HFF-Myc (cell line): ENCODE data around the gene EEF1A2.

Experiments
- DNase-seq: peaks from one replicate; pipeline ENCODE4 v3.0.0-alpha.2; 2011; ENCODE audit warnings: low read depth; ENCODE audit errors: extremely low read depth
- H3K4me3 ChIP-seq: replicated peaks from 2 replicates; pipeline ENCODE4 v1.5.1; 2011; ENCODE audit warnings: low read depth, mild to moderate bottlenecking, control low read depth, low read length
- TF ChIP-seq, protein P1 (sequence below): IDR thresholded peaks from 2 replicates; pipeline ENCODE4 v1.5.1; 2012; ENCODE audit warnings: mild to moderate bottlenecking, low read depth, low read length, control low read depth; ENCODE audit errors: missing control alignments

The EEF1A2 gene

DNA sequence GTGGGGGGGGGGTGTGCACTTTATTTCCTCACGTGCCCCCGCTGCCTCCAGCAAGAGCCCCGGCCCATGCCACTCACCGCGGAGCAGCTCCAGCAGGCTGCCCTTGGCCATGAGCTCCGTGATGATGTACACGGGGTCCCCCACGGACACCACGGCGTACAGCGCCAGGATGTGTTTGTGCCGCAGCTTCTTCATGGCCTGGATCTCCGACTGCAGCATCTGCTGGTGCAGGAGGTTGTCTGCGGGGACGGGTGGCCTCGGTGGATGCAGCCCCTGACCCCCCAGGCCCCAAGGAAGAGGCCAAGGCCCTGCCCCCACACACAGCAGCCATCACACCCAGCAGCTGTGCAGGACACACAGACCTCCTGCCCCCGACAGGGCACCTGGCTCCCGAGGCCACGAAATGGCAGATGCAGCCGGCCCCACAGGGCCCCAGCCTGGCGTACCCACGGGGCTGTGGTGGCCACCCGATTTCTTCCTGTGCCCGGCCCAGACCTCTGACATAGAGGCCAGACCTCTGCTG is 33.6 kb upstream of the EEF1A2 start:
- TF ChIP-seq, protein P1, sequence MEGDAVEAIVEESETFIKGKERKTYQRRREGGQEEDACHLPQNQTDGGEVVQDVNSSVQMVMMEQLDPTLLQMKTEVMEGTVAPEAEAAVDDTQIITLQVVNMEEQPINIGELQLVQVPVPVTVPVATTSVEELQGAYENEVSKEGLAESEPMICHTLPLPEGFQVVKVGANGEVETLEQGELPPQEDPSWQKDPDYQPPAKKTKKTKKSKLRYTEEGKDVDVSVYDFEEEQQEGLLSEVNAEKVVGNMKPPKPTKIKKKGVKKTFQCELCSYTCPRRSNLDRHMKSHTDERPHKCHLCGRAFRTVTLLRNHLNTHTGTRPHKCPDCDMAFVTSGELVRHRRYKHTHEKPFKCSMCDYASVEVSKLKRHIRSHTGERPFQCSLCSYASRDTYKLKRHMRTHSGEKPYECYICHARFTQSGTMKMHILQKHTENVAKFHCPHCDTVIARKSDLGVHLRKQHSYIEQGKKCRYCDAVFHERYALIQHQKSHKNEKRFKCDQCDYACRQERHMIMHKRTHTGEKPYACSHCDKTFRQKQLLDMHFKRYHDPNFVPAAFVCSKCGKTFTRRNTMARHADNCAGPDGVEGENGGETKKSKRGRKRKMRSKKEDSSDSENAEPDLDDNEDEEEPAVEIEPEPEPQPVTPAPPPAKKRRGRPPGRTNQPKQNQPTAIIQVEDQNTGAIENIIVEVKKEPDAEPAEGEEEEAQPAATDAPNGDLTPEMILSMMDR: no peak
- no peak overlapping the region for H3K4me3 ChIP-seq
- DNase-seq: no peak

DNA sequence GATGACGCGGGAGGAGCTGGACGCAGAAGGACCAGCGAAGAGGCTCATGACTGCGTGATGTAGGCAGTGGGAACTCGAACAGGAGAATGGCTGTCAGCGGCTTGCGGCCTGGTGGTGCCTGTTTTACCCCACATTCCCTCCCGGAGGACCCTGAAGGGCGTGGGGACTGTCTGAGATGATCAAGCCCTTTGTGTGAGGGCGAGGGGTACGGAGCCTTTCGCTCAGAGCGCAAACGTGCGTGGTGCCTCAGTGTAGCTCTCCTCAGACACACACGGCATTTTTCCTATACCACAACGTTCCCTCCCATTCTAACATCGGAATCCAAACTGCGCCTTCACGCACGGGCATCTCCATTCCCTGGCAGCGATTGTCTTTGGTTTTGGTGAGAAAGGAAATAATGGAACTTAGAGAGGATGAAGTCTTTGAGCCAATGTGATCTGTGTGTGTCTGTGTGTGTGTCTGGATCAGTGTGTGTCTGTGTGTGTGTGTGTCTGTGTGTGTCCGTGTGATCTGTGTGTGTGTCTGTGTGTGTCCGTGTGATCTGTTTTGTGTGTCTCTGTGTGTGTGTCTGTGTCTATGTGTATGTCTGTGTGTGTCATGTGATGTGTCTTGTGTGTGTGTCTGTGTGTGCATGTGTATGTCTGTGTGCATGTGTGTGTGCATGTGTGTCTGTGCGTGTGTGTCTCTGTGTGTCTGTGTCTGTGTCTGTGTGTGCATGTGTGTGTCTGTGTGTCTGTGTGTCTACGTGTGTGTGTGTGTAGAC is 33.0 kb upstream of the EEF1A2 start:
- no peak for DNase-seq
- H3K4me3 ChIP-seq: no peak overlapping the region
- TF ChIP-seq, protein P1: no peak

DNA sequence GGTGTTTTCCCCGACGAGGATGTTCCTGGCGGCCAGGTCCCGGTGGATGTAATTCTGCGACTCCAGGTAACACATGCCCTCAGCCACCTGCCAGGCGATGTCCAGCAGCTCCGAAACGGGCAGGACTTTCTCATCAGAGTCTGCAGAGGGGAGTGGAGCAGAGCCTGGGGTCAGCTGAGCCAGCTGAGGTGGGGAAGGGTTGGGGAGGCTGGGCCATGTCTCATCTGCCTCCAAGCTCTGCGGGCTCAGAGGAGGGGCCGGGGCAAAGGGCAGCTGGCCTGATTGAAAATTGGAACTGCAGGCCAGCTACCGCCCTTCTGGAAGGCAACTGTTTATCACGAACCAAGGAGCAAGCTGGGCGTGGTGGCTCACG is 31.9 kb upstream of the EEF1A2 start:
- H3K4me3 ChIP-seq: no peak overlapping the region
- TF ChIP-seq, protein P1: no peak
- DNase-seq: no peak

DNA sequence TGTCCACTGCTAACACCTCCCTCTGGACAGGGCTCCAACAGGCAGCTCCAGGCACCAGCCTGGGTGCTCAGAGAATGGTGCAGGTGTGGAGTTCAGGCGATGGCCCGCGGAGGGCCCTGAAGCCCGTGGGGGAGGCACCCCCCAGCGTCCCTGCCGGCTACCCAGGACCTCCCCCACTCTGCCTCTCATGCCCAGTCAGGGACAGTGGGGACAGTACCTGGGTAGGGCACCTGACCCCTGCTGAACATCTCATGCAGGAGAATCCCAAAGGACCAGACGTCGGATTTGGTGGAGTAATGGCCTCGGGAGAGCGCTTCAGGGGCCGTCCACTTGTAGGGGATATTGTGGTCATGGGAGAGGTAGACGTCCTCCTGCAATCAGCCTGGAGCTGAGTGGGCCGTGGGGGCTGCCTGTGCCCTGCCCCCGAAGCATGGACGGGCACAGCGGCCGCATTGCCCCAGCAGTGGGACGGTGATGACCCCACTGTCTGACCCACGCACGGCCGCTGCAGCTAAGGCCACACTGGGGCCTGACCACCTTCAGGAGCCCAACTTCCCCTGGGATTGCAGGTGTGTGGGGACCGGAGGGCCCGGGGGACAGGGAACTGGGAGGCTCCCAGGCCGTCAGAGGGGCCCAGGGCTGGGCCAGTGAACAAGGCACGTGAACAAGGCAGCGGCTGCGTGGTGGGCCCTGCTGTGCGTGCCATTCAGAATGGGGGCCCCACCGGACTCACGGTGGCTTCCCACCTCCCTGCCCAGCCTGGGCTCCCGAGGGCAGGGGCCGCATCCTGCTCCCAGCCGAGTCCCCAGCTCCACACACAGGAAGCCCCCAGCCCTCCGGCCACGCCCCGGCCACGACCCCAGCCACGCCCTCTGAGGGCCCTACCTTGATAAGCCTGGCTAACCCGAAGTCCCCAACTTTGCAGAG is 31.2 kb upstream of the EEF1A2 start:
- H3K4me3 ChIP-seq: no peak overlapping the region
- no peak for DNase-seq
- TF ChIP-seq, protein P1: no peak

DNA sequence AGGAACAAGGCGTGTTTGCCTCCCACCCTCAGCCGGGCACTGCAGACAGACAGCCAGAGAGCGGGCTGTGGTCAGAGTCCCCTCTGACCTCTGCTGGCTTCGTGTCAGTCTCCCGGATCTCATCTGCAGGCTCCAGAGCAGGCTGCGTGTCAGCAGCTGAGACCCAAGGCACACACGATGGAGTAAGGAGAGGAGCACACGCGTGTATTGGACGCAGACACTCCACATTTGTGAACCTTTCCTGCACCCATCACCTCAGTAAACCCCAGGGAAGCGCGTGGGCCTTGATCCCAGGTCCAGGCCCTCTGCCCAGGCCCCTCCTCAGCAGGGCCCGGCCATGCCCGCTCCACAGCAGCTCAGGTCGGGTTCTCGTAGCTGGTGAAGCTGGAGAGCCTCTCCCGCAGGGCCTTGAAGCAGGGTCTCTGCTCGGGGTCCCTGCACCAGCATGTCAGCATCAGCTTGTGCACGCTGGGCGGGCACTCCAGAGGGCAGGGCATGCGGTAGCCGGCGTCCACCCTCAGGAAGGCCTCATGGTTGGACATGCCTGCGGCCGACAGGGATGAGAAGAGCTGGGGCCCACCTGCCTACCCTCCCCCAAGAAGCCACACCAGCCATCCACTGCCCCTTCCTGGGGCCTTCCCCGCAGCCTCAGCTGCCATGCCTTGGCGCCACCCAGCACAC is 30.4 kb upstream of the EEF1A2 start:
- TF ChIP-seq, protein P1: no peak
- no peak for DNase-seq
- H3K4me3 ChIP-seq: no peak overlapping the region

DNA sequence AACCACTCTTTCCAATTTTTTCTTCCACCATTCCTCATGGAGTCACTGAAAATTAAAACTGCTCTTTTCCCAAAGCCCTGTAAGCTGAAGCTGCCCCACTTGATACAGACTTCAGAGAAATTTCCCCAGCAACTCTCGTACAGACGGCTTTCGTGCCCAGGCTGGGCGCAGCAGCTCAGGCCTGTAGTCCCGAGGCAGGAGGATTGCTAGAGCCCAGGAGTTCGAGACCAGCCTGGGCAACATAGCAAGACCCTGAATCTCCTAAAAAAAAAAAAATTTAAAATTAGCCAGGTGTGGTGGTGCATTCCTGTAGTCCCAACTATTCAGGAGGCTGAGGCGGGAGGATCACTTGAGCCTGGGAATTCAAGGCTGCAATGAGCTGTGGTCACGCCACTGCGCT is 28.3 kb upstream of the EEF1A2 start:
- no peak overlapping the region for H3K4me3 ChIP-seq
- TF ChIP-seq, protein P1: no peak
- DNase-seq: no peak
